NCI-H345 treated with DMSO at 0.1 percent for 48 hours (cell line): ENCODE results near the gene SRPK1.
A peak's percentile ranks its signal among the peaks of the same experiment; 100 is the strongest.

Source experiments
- DNase-seq: peaks from one replicate; lab custom pipeline; 2025; ENCODE audit not compliant: unreplicated experiment; lab: John Stamatoyannopoulos, UW

The SRPK1 gene

GRCh38 chr6:35824552-35825192, 96.2 kb downstream of the SRPK1 start:
- no peak for DNase-seq

- no peak for DNase-seq
These were observed 97.3 kb downstream of the SRPK1 start for GRCh38 chr6:35823601-35824000.

- no peak for DNase-seq
These were observed 103.4 kb downstream of the SRPK1 start for GRCh38 chr6:35817515-35817914.

GRCh38 chr6:35811699-35811995, 109.3 kb downstream of the SRPK1 start:
- no peak for DNase-seq

- DNase-seq, result no peak
These were observed 109.8 kb downstream of the SRPK1 start for GRCh38 chr6:35810971-35811698.

GRCh38 chr6:35809809-35810208, 111.1 kb downstream of the SRPK1 start:
- DNase-seq, result no peak

- DNase-seq, result peak; percentile 87
These were observed 112.2 kb downstream of the SRPK1 start for GRCh38 chr6:35808688-35809087.

- peak; percentile 61 for DNase-seq
These were observed 115.7 kb downstream of the SRPK1 start, which contains the start of gene LHFPL5 for GRCh38 chr6:35804996-35805736. TSS of gene LHFPL5 (plus strand) at chr6:35805352. CDS start at chr6:35805671, 319 bp downstream.

GRCh38 chr6:35801148-35801547, 119.8 kb downstream of the SRPK1 start:
- DNase-seq, result no peak

- no peak for DNase-seq
These were observed 122.2 kb downstream of the SRPK1 start for GRCh38 chr6:35798706-35799105.

GRCh38 chr6:35797837-35798526, 122.9 kb downstream of the SRPK1 start:
- DNase-seq, result no peak

GRCh38 chr6:35796236-35796635, 124.7 kb downstream of the SRPK1 start:
- DNase-seq, result no peak

- DNase-seq, result no peak
These were observed 125.3 kb downstream of the SRPK1 start for GRCh38 chr6:35795453-35796071.

GRCh38 chr6:35794536-35795452, 126.1 kb downstream of the SRPK1 start:
- no peak for DNase-seq

GRCh38 chr6:35790683-35791082, 130.2 kb downstream of the SRPK1 start:
- DNase-seq, result no peak

- no peak for DNase-seq
These were observed 132.4 kb downstream of the SRPK1 start for GRCh38 chr6:35788423-35788982.

- no peak for DNase-seq
These were observed 133.4 kb downstream of the SRPK1 start for GRCh38 chr6:35787266-35788218.

- DNase-seq, result no peak
These were observed 134.1 kb downstream of the SRPK1 start for GRCh38 chr6:35786810-35787209.

- no peak for DNase-seq
These were observed 134.6 kb downstream of the SRPK1 start for GRCh38 chr6:35786272-35786671.
